GM18519 (cell line): ENCODE measurements around the gene CEP128.

Experiments
- ATAC-seq: cut with Tn5 transposase; IDR thresholded peaks from one replicate; pipeline ENCODE4 v1.9.1; 2021; ENCODE audit warnings: mild to moderate bottlenecking, moderate library complexity; ENCODE audit not compliant: unreplicated experiment, low FRiP score

Gene CEP128

GRCh38 chr14:80567905-80568536 is 373.5 kb downstream of the CEP128 start:
- no peak for ATAC-seq

- no peak for ATAC-seq
Measured at GRCh38 chr14:80565001-80565400, 376.5 kb downstream of the CEP128 start.

GRCh38 chr14:80564051-80564450 is 377.5 kb downstream of the CEP128 start:
- ATAC-seq: no peak

GRCh38 chr14:80560800-80561657 is 380.5 kb downstream of the CEP128 start:
- peak; percentile 99 for ATAC-seq

GRCh38 chr14:80554139-80554538 is 387.4 kb downstream of the CEP128 start:
- ATAC-seq: no peak

- no peak for ATAC-seq
Measured at GRCh38 chr14:80549141-80549540, 392.4 kb downstream of the CEP128 start.

GRCh38 chr14:80545935-80546854 is 395.3 kb downstream of the CEP128 start:
- ATAC-seq: no peak

- ATAC-seq: no peak
Measured at GRCh38 chr14:80544366-80544765, 397.2 kb downstream of the CEP128 start.

- no peak for ATAC-seq
Measured at GRCh38 chr14:80543211-80543610, 398.3 kb downstream of the CEP128 start.

- ATAC-seq: no peak
Measured at GRCh38 chr14:80538633-80539375, 402.7 kb downstream of the CEP128 start.

GRCh38 chr14:80537626-80538025 is 403.9 kb downstream of the CEP128 start:
- no peak for ATAC-seq

GRCh38 chr14:80536456-80536855 is 405.1 kb downstream of the CEP128 start:
- no peak for ATAC-seq

GRCh38 chr14:80535171-80535570 is 406.4 kb downstream of the CEP128 start:
- no peak for ATAC-seq

- ATAC-seq: no peak
Measured at GRCh38 chr14:80523518-80524117, 417.9 kb downstream of the CEP128 start.

- ATAC-seq: no peak
Measured at GRCh38 chr14:80522936-80523335, 418.6 kb downstream of the CEP128 start.

- no peak for ATAC-seq
Measured at GRCh38 chr14:80522411-80522810, 419.1 kb downstream of the CEP128 start.

GRCh38 chr14:80521456-80521855 is 420.1 kb downstream of the CEP128 start:
- no peak for ATAC-seq

GRCh38 chr14:80519002-80519401 is 422.5 kb downstream of the CEP128 start:
- ATAC-seq: no peak

GRCh38 chr14:80518173-80518572 is 423.4 kb downstream of the CEP128 start:
- ATAC-seq: no peak
